Measurements from ENCODE around the gene DLGAP4. TPM values are rescaled to one million over a fixed set of nuclear protein-coding genes. Genes with fewer than 3 reads are reported as not detected.
"Not testable (repeated sequence)": the region's sequence is repeated elsewhere in the genome, so short reads cannot be mapped to it uniquely, and the experiment has no call there.

The DLGAP4 gene
- total RNA-seq, 2 donors from 2014 or later: 34.8 to 83.7 TPM

DNA sequence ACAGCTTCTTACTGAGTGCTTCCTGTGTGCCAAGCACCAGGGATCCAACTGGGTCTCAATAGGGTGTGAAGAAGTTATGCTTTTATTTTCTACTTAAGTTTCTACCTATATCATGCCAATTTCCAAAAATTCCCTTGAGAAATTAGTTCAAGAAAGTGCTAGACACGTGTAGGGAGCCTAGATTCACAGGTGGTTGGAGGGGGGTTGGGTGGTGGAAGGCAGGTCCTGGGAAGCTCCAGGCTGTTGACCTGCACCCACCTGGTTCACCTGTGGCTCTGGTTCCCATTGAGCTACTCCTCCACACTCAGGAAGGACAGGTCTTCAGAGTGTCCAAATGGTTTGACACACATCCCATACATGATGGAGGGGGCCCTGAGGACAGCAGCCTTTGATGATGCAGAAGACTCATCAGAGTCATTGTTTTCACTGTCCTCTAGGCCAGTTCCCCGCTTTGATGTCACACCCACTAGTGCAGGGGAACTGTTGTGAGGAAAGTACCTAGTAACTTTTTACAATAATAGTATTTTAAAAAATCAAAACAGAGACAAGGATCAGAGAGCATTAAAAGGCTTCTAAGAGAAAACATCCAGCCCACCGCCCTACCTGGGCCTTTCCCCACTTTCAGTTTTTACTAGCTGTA lies 195.3 kb downstream of the DLGAP4 start:
- Mint-ChIP-seq H3K4me3 (peak overlapping the region; percentile 22), H3K9me3 (no peaks in the 10 kb centered on the region), H3K27ac (peak overlapping the region; percentile 82), H3K4me1 (peaks cover 9% of the 10 kb centered on the region), H3K27me3 (no peaks in the 10 kb centered on the region), H3K36me3 (ENCODE audit: low read depth) (peaks cover 83% of the 10 kb centered on the region)
- peak; percentile 92 for ATAC-seq (replicated peaks)

DNA sequence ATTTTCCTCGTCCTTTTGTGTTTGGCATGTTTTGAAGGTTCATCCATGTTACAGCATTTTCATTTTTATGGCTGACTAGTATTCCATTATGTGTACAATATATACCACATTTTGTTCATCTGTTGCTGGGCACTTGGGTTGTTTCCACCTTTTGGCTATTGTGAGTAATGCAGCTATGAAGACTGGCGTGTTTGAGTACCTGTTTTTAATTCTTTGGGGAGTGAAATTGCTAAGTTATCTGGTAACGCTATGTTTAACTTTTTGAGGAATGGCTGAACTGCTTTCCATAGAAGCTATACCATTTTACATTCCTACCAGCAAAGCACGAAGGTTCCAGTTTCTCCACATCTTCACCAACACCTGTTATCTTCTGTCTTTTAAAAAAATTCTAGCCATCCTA lies 198.2 kb downstream of the DLGAP4 start:
- ATAC-seq (replicated peaks): no peak
- Mint-ChIP-seq H3K27me3 (no peaks in the 10 kb centered on the region), H3K9me3 (no peaks in the 10 kb centered on the region), H3K4me3 (no peak overlapping the region), H3K27ac (no peak overlapping the region), H3K36me3 (ENCODE audit: low read depth) (peaks cover 87% of the 10 kb centered on the region), H3K4me1 (peaks cover 9% of the 10 kb centered on the region)

DNA sequence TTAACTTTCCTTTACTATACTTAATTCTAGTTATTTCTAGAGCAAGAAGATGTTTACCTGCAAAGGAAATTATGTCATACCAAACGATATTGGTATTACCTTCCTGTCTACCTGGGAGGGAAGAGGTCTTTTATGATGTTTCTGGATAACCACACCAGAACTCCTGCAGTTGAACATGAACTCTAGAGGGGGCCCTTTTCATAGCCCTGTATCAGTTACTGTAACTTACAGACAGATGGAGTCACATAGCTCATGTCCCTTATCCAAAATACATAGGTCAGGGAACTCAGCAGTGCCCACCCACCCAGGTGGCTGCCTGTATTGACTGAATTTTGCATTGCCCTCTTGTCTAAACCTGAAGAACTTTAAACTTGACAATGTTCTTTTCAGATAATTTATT lies 200.1 kb downstream of the DLGAP4 start:
- Mint-ChIP-seq H3K9me3 (no peaks in the 10 kb centered on the region), H3K4me1 (peaks cover 5% of the 10 kb centered on the region), H3K4me3 (no peak overlapping the region), H3K36me3 (ENCODE audit: low read depth) (peaks cover 73% of the 10 kb centered on the region), H3K27ac (peak overlapping the region; percentile 37), H3K27me3 (no peaks in the 10 kb centered on the region)
- ATAC-seq (replicated peaks): peak; percentile 33

DNA sequence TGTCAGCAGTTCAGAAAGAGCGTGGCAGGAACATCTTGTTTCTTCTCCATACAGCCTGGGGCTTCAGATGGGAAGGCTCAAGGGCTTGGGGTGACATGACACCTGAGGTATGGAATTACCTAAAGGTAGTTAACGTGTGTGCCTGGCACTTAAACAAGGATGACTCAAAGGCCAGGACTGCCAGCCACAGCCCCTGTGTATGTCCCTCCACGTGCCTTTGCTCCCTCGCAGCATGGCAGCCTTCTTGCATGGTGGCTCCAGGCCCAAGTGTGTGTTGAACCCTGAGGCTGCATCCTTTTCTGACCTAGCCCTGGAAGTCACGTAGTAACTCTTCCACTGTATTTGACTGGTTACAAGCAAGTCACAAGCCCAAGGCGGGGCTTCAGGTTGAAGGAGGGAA lies 201.6 kb downstream of the DLGAP4 start:
- H3K9me3 Mint-ChIP-seq: no peaks in the 10 kb centered on the region
- ATAC-seq (replicated peaks): no peak
- peaks cover 11% of the 10 kb centered on the region for H3K4me1 Mint-ChIP-seq
- H3K27me3 Mint-ChIP-seq: no peaks in the 10 kb centered on the region
- peak overlapping the region; percentile 37 for H3K27ac Mint-ChIP-seq
- H3K36me3 Mint-ChIP-seq (ENCODE audit: low read depth): peaks cover 74% of the 10 kb centered on the region
- no peak overlapping the region for H3K4me3 Mint-ChIP-seq

DNA sequence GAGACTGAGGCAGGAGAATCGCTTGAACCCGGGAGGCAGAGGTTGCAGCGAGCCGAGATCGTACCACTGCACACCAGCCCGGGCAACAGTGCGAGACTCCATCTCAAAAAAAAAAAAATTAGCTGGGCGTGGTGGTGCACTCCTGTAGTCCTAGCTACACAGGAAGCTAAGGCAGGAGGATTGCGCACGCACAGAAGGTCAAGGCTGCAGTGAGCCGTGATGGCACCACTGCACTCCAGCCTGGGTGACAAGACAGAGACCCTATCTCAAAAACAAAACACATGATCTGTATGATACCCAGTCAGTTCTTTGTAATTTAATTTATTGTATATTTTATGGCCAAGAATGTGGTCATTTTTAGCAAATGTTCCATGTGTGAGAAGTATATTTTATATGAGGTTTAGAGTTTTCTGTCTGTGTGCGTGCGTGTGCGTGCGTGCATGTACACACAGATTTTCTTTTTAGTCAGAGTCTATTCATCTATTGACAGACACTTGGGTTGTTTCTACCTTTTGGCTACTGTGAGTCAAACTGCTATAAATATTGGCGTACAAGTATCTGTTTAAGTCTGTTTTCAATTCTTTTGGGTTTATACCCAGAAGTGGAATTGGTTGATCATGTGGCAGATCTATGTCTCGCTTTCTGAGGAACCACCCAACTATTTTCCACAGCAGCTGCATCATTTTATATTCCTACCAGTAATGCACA lies 213.0 kb downstream of the DLGAP4 start:
- peaks cover 82% of the 10 kb centered on the region for H3K36me3 Mint-ChIP-seq (ENCODE audit: low read depth)
- H3K9me3 Mint-ChIP-seq: no peaks in the 10 kb centered on the region
- ATAC-seq (replicated peaks): peak; percentile 87
- H3K4me3 Mint-ChIP-seq: peak overlapping the region; percentile 65
- no peaks in the 10 kb centered on the region for H3K27me3 Mint-ChIP-seq
- H3K4me1 Mint-ChIP-seq: peaks cover 16% of the 10 kb centered on the region
- H3K27ac Mint-ChIP-seq: peak overlapping the region; percentile 98

DNA sequence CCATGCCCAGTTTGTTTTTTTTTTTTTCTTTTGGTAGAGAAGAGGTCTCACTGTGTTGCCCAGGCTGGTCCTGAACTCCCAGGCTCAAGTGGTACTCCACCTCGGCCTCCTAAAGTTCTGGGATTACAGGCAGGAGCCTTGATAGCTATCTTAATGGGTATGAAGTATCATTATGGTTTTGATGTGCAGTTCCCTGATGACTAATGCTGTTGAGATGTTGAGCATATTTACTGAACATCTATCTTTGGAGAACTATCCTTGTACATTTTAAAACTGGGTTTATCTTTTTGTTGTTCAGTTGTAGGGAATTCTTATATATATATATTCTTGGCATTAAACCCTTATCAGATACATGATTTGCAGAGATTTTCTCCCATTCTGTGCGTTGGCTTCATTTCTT lies 213.8 kb downstream of the DLGAP4 start:
- Mint-ChIP-seq H3K27me3 (no peaks in the 10 kb centered on the region), H3K27ac (peak overlapping the region; percentile 98), H3K9me3 (no peaks in the 10 kb centered on the region), H3K36me3 (ENCODE audit: low read depth) (peaks cover 82% of the 10 kb centered on the region), H3K4me3 (peak overlapping the region; percentile 65), H3K4me1 (peaks cover 16% of the 10 kb centered on the region)
- ATAC-seq (replicated peaks): peak; percentile 69

DNA sequence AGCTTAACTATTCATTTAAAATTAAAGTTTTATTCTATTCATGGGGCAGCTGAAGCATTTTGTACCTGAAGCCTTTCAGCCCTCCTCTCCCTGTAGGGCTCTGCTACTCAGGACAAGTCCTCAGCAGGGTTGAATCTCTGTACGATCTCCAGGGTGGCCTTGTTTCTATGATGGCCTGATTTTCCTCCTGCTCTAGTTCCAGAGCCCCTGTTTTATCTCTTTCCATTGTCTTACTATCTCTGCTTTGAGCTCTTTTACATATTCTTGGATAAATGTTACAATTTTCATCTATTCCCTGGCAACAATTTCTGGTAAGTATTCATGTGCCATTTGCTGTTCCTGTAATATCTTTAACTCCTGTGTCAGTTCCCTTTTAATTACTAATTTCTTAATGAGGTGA lies 215.4 kb downstream of the DLGAP4 start:
- peak overlapping the region; percentile 98 for H3K27ac Mint-ChIP-seq
- no peak for ATAC-seq (replicated peaks)
- peaks cover 16% of the 10 kb centered on the region for H3K4me1 Mint-ChIP-seq
- H3K9me3 Mint-ChIP-seq: no peaks in the 10 kb centered on the region
- peaks cover 83% of the 10 kb centered on the region for H3K36me3 Mint-ChIP-seq (ENCODE audit: low read depth)
- H3K27me3 Mint-ChIP-seq: no peaks in the 10 kb centered on the region
- no peak overlapping the region for H3K4me3 Mint-ChIP-seq

DNA sequence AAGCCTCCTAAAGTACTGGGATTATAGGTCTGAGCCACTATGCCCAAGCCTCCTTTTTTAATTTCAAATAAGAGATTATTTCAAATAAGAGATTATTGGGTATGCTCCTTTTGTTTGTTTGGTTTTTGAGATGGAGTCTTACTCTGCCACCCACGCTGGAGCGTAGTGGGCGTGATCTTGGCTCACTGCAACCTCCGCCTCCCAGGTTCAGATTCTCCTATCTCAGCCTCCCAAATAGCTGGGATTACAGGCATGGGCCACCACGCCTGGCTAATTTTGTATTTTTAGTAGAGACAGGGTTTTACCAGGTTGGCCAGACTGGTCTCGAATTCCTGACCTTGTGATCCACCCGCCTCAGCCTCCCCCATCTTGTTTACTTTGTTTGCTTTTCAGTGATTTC lies 216.3 kb downstream of the DLGAP4 start:
- not testable (repeated sequence) for ATAC-seq (replicated peaks); H3K4me3 Mint-ChIP-seq; H3K27me3 Mint-ChIP-seq; H3K9me3 Mint-ChIP-seq
- Mint-ChIP-seq H3K36me3 (ENCODE audit: low read depth) (peaks cover 91% of the 10 kb centered on the region), H3K27ac (peak overlapping the region; percentile 98), H3K4me1 (peaks cover 16% of the 10 kb centered on the region)

DNA sequence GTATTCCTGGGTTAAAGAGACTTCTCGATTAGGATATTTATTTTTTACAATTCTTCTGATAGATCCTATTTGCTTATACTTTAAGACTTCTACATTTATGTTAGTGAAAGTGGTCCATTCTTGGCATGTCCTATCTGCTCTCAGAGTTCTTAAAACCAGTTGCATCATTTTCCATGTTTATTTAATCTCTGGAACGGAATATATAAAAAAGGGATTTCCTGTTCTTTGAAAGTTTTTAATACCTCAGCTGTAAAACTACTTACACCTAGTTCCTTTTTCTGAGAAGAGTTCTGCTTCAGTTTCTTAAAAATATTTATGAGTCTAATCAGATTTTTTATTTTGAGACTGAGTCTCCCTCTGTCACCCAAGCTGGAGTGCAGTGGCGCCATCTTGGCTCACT lies 217.2 kb downstream of the DLGAP4 start:
- Mint-ChIP-seq H3K9me3 (no peaks in the 10 kb centered on the region), H3K36me3 (ENCODE audit: low read depth) (peaks cover 91% of the 10 kb centered on the region), H3K27ac (peak overlapping the region; percentile 28), H3K4me3 (no peak overlapping the region), H3K27me3 (no peaks in the 10 kb centered on the region), H3K4me1 (peaks cover 14% of the 10 kb centered on the region)
- no peak for ATAC-seq (replicated peaks)

DNA sequence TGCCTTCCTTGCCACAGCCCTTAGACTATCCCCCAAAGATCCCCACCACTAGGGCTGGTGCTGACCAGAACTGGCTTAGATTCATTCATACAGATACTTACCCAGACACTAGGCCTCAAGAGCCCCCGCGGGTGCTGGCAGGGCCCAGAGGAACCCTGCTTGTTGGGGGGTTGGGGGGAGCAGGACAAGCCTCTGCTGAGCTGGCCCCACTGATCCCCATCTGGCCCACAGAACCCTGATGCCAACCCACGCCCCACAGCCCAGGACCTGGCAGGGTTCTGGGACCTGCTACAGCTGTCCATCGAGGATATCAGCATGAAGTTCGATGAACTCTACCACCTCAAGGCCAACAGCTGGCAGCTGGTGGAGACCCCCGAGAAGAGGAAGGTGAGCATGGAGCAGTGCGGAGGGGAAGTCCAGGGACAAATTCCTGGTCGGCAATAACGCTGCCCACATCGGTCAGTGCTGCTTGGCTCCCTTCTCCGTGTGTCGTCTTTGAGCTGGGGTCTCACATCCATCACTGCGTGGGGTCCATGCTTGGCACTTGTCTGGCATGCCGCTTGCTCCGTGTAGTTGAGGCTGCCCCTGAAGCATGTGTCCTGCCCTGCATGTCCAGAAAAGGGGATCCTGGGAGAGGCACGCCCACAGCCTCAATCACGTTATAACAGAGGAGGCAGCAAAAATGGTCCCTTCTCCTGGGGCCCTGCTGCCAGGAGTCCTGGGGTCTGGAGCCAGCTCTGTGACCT lies 219.7 kb downstream of the DLGAP4 start:
- no peak overlapping the region for H3K4me3 Mint-ChIP-seq
- H3K27ac Mint-ChIP-seq: no peak overlapping the region
- no peak for ATAC-seq (replicated peaks)
- peaks cover 72% of the 10 kb centered on the region for H3K36me3 Mint-ChIP-seq (ENCODE audit: low read depth)
- H3K4me1 Mint-ChIP-seq: no peaks in the 10 kb centered on the region
- H3K9me3 Mint-ChIP-seq: no peaks in the 10 kb centered on the region
- no peaks in the 10 kb centered on the region for H3K27me3 Mint-ChIP-seq

DNA sequence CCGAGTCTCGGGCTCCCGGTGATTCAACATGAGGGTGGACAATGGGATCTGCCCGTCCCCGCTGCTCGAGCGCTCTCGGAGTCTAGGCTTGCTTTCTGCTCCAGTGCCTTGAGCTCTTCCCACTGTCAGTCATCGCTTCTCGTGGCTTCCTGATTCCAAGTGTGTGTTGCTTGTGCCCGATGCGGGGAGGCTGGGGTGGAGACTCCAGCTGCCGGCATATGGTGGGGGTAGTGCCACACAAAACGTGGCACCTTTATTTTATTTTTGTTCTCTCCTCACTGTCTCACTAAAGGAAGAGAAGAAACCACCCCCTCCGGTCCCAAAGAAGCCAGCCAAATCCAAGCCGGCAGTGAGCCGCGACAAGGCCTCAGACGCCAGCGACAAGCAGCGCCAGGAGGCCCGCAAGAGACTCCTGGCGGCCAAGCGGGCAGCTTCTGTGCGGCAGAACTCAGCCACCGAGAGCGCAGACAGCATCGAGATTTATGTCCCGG lies 220.4 kb downstream of the DLGAP4 start:
- ATAC-seq (replicated peaks): no peak
- H3K27me3 Mint-ChIP-seq: no peaks in the 10 kb centered on the region

DNA sequence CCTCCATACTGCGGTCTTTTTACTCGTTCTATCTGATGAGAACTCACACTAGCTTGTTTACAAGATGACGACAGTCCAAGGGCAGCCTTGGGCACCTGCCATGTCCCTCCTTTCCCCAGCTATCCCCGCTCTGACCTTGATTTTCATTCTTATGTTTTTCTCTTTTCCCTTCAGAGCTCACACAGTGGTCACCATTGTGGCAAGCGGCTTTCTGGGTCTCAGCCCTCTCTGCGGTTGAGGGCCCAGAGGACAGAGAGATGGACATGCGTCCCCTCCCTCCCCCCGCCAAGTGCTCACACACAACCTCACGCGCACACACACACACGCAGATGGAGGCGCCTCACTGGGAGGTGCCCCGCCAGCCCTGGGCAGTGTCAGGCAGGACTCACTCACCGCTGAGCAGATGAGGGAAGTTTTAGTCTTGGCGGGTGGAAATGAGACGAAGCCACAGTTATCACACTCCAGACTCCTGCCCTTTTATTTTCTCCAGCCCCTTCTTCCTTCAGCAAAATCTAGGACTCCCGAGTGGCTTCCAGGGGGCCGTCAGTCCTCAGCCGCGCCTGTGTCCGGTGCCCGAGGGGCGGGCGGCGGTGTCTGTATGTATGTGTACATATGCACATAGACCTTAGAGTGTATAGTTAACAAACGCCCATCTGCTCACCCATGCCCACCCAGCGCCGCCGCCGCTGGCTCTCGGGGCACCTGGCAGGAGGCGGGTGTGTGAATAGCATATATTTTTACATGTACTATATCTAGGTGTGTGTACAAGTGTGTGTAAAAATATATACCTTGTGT lies 221.4 kb downstream of the DLGAP4 start:
- H3K4me1 Mint-ChIP-seq: no peaks in the 10 kb centered on the region
- no peak overlapping the region for H3K27ac Mint-ChIP-seq
- H3K9me3 Mint-ChIP-seq: no peaks in the 10 kb centered on the region
- H3K36me3 Mint-ChIP-seq (ENCODE audit: low read depth): peaks cover 55% of the 10 kb centered on the region
- H3K27me3 Mint-ChIP-seq: no peaks in the 10 kb centered on the region
- ATAC-seq (replicated peaks): no peak
- no peak overlapping the region for H3K4me3 Mint-ChIP-seq

More for the DNA sequence above, 220.4 kb downstream of the DLGAP4 start:
- H3K9me3 Mint-ChIP-seq: no peaks in the 10 kb centered on the region
- peak overlapping the region; percentile 41 for H3K27ac Mint-ChIP-seq
- H3K4me3 Mint-ChIP-seq: no peak overlapping the region
- peaks cover 65% of the 10 kb centered on the region for H3K36me3 Mint-ChIP-seq (ENCODE audit: low read depth)
- no peaks in the 10 kb centered on the region for H3K4me1 Mint-ChIP-seq

DNA sequence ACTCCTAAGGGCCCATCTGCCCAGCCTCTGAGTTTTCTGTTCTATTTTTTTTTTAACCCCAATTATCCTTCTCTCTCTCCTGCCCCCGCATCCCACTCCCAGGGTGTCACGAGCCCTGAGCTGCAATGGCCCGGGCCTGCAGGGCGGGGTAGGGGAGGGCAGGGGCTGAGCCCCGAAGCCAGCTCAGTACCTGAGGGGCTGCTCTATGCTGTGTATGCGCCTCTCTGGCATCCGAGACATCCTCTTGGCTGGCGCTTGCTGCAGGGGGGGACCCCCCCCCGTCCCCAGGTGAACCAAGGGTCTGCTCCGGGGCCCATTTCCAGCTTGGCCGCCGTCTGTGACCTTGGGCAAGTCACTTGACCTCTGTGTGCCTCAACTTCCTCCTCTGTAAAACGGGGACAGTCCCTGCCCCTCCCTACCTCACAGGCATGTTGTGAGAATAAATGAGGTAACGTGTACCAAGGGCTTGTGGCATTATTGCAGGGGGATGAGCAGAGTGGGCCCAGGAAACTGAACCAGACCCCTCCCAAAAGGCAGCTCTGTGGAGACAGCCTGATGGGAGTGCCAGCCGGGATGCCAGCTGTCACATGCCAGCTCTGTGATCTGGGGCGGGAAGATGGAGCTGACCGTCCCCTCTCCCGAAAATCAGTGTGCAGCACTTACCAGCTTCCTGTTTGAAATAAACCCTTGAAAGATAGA lies 222.2 kb downstream of the DLGAP4 start:
- Mint-ChIP-seq H3K27ac (peak overlapping the region; percentile 59), H3K4me1 (no peaks in the 10 kb centered on the region), H3K4me3 (no peak overlapping the region)

More for the DNA sequence above, 222.2 kb downstream of the DLGAP4 start:
- H3K27me3 Mint-ChIP-seq: no peaks in the 10 kb centered on the region
- H3K36me3 Mint-ChIP-seq (ENCODE audit: low read depth): peaks cover 51% of the 10 kb centered on the region
- no peaks in the 10 kb centered on the region for H3K9me3 Mint-ChIP-seq
- no peak for ATAC-seq (replicated peaks)

Measured in activated T-helper 17 cell treated with anti-CD3 and anti-CD28 coated beads, Interleukin-2, amount 50 U/mL, for 72 hours (primary cell).